Amniotic stem cell (primary cell): Measurements from ENCODE around the gene CHRNA4.
"Not testable (repeated sequence)": the region's sequence is repeated elsewhere in the genome, so short reads cannot be mapped to it uniquely, and the experiment has no call there.

ENCODE experiments used
- DNase-seq: peaks from one replicate; lab custom pipeline; 2025; lab: John Stamatoyannopoulos, UW

CHRNA4 gene

GRCh38 chr20:63348828-63349515 is 12.2 kb downstream of the CHRNA4 start:
- DNase-seq = no peak

- DNase-seq = no peak
Observed at GRCh38 chr20:63347950-63348827, 13.0 kb downstream of the CHRNA4 start.

GRCh38 chr20:63347081-63347741 is 13.9 kb downstream of the CHRNA4 start:
- DNase-seq = no peak

GRCh38 chr20:63346131-63347080 is 14.7 kb downstream of the CHRNA4 start:
- no peak for DNase-seq

GRCh38 chr20:63345328-63346100 is 15.6 kb downstream of the CHRNA4 start:
- no peak for DNase-seq

- DNase-seq = no peak
Observed at GRCh38 chr20:63344616-63345327, 16.4 kb downstream of the CHRNA4 start.

GRCh38 chr20:63343460-63344445 is 17.4 kb downstream of the CHRNA4 start:
- no peak for DNase-seq

GRCh38 chr20:63342561-63343459 is 18.3 kb downstream of the CHRNA4 start:
- no peak for DNase-seq

- not testable (repeated sequence) for DNase-seq
Observed at GRCh38 chr20:63340158-63340688, 20.9 kb downstream of the CHRNA4 start.

- DNase-seq = not testable (repeated sequence)
Observed at GRCh38 chr20:63339154-63340094, 21.7 kb downstream of the CHRNA4 start.

GRCh38 chr20:63337786-63338420 is 23.2 kb downstream of the CHRNA4 start:
- DNase-seq = no peak

GRCh38 chr20:63336232-63336752 is 24.9 kb downstream of the CHRNA4 start:
- DNase-seq = no peak

- no peak for DNase-seq
Observed at GRCh38 chr20:63335711-63336110, 25.4 kb downstream of the CHRNA4 start.

GRCh38 chr20:63335060-63335459 is 26.1 kb downstream of the CHRNA4 start:
- DNase-seq = not testable (repeated sequence)

GRCh38 chr20:63334356-63334755 is 26.8 kb downstream of the CHRNA4 start:
- no peak for DNase-seq
